Endothelial cell (in vitro differentiated cells): ENCODE measurements around the gene C1orf53. TPM values are rescaled to one million over a fixed set of nuclear protein-coding genes. Genes with fewer than 3 reads are reported as not detected.
"Not testable (repeated sequence)": the region's sequence is repeated elsewhere in the genome, so short reads cannot be mapped to it uniquely, and the experiment has no call there.

Source experiments
- DNase-seq: peaks from one replicate; pipeline ENCODE4 v3.0.0; 2021; ENCODE audit warnings: low spot score
- H3K27ac Mint-ChIP-seq: one replicate; pipeline ENCODE4 v1.8.0; 2021; ENCODE audit warnings: mixed read lengths, inconsistent platforms; ENCODE audit not compliant: unreplicated experiment
- H3K27me3 Mint-ChIP-seq: one replicate; pipeline ENCODE4 v1.8.0; 2021; ENCODE audit warnings: mild to moderate bottlenecking, moderate library complexity, mixed read lengths, inconsistent platforms; ENCODE audit not compliant: unreplicated experiment
- H3K36me3 Mint-ChIP-seq: one replicate; pipeline ENCODE4 v1.8.0; 2021; ENCODE audit warnings: mild to moderate bottlenecking, low read depth, mixed read lengths, inconsistent platforms; ENCODE audit not compliant: unreplicated experiment
- H3K4me1 Mint-ChIP-seq: one replicate; pipeline ENCODE4 v1.8.0; 2021; ENCODE audit warnings: mild to moderate bottlenecking, mixed read lengths, inconsistent platforms; ENCODE audit not compliant: unreplicated experiment
- H3K4me3 Mint-ChIP-seq: one replicate; pipeline ENCODE4 v1.8.0; 2021; ENCODE audit warnings: mild to moderate bottlenecking, mixed read lengths, inconsistent platforms; ENCODE audit not compliant: unreplicated experiment
- H3K9me3 Mint-ChIP-seq: one replicate; pipeline ENCODE4 v1.8.0; 2021; ENCODE audit warnings: mixed read lengths, inconsistent platforms; ENCODE audit not compliant: unreplicated experiment
- total RNA-seq: library from RNA; stranded (reverse); fragmentation: NEBNext Ultra II Directional; extraction: Animal tissue kit (Norgen Biotek cat#: 25700); gene quantifications from one replicate; pipeline ENCODE4 v1.2.1, GENCODE V29; 2021; ENCODE audit not compliant: unreplicated experiment
- TF ChIP-seq, protein P1 (sequence below): fragments of 200-600 bp; sonication (generic); IDR thresholded peaks from one replicate; pipeline ENCODE4 v1.5.0; 2021; ENCODE audit warnings: antibody characterized with exemption; ENCODE audit not compliant: unreplicated experiment

The C1orf53 gene
- total RNA-seq, 1 donor from 2014 or later = 2.4 TPM

GRCh38 chr1:197862671-197863070 is 39.8 kb upstream of the C1orf53 start:
- H3K27me3 Mint-ChIP-seq = no peaks in the 10 kb centered on the region
- DNase-seq = no peak
- no peak overlapping the region for H3K27ac Mint-ChIP-seq
- peaks cover 12% of the 10 kb centered on the region for H3K4me1 Mint-ChIP-seq
- no peaks in the 10 kb centered on the region for H3K9me3 Mint-ChIP-seq
- TF ChIP-seq, protein P1, sequence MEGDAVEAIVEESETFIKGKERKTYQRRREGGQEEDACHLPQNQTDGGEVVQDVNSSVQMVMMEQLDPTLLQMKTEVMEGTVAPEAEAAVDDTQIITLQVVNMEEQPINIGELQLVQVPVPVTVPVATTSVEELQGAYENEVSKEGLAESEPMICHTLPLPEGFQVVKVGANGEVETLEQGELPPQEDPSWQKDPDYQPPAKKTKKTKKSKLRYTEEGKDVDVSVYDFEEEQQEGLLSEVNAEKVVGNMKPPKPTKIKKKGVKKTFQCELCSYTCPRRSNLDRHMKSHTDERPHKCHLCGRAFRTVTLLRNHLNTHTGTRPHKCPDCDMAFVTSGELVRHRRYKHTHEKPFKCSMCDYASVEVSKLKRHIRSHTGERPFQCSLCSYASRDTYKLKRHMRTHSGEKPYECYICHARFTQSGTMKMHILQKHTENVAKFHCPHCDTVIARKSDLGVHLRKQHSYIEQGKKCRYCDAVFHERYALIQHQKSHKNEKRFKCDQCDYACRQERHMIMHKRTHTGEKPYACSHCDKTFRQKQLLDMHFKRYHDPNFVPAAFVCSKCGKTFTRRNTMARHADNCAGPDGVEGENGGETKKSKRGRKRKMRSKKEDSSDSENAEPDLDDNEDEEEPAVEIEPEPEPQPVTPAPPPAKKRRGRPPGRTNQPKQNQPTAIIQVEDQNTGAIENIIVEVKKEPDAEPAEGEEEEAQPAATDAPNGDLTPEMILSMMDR = no peak
- no peaks in the 10 kb centered on the region for H3K36me3 Mint-ChIP-seq
- H3K4me3 Mint-ChIP-seq = no peak overlapping the region

DNA sequence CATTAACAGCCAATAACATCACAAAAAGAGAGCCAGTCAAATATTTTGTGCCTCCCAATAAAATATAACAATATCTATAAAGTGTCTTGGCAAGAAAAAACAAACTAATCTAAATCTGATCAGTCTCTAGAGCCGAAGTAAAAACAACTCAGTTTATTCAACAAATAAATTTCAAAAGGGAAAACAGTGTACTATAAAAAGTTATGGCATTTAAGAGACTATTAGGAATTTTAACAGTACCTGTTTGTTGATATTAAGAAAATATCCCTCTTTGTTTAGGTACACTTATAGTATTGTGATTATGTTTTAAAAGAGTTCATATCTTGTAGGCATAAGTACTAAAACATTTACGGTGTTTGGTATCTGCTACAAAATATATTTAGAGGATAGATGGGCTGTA is 36.6 kb upstream of the C1orf53 start:
- TF ChIP-seq, protein P1 = no peak
- Mint-ChIP-seq H3K36me3 (no peaks in the 10 kb centered on the region), H3K27ac (no peak overlapping the region), H3K27me3 (no peaks in the 10 kb centered on the region), H3K4me1 (peaks cover 15% of the 10 kb centered on the region), H3K4me3 (no peak overlapping the region), H3K9me3 (no peaks in the 10 kb centered on the region)
- no peak for DNase-seq

DNA sequence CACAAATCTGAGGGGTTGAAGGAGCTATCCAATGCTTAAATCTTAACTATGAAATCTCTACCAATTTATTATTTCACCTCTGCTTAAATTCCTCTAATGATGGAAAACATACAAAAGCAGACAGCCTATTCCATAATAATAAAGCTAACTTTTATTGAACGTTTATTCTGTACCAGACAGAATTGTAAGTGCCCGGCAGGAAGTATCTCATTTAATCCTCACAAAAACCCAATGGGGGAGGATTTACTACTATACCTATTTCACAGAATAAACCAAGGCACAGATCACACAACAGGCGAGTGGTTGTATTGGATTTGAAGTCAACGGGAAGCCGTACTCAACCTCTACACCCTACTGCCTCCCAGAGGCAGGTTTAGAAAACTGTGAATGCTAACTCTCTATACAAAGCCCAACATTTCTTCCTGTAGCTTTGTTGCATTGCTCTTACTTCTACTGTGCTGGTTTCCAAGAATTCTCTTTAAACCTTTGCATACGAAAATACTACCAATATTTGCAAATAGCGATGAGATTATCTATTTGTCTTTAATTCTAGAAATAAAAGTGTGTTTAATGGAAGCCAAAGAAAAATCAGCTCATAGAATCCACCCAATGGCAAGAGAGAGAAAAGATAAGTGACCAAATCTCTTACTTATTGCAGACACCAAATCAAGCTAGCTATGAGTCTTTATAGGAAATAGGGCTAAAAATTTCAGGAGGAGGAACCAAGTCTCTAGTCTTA is 33.5 kb upstream of the C1orf53 start:
- H3K4me1 Mint-ChIP-seq = peaks cover 9% of the 10 kb centered on the region
- H3K4me3 Mint-ChIP-seq = no peak overlapping the region
- TF ChIP-seq, protein P1 = no peak
- no peaks in the 10 kb centered on the region for H3K36me3 Mint-ChIP-seq
- no peaks in the 10 kb centered on the region for H3K27me3 Mint-ChIP-seq
- peak; percentile 29 for DNase-seq
- no peak overlapping the region for H3K27ac Mint-ChIP-seq
- no peaks in the 10 kb centered on the region for H3K9me3 Mint-ChIP-seq

DNA sequence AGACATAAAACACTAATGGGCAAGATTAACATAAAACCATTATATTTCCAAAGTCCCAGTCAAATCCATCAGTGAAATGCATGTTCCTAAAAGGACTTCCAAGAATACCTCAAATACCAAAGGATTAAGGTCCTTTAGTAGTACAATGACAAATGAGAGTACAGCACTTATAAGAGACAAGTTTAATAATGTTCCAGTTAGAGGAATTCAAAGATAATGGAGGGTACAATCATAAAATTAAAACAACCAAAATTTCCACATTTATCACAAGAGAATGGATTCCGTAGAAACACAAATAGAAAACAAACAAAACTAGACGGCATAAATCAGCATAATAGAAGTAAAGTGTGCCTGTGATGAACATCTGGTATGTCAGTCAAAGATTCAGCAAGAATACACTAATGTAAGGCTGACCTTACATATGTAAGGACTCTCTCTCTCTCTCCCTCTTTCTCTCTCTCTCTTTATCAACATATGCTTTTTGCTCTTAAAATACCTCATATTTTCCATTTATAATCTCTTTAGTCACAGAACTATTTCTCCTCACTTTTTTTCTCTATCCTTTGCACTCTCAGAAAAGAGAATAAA is 32.8 kb upstream of the C1orf53 start:
- DNase-seq = no peak
- no peak overlapping the region for H3K27ac Mint-ChIP-seq
- no peaks in the 10 kb centered on the region for H3K9me3 Mint-ChIP-seq
- no peak overlapping the region for H3K4me3 Mint-ChIP-seq
- H3K4me1 Mint-ChIP-seq = peaks cover 9% of the 10 kb centered on the region
- TF ChIP-seq, protein P1 = no peak
- no peaks in the 10 kb centered on the region for H3K36me3 Mint-ChIP-seq
- H3K27me3 Mint-ChIP-seq = no peaks in the 10 kb centered on the region

GRCh38 chr1:197876894-197877293 is 25.5 kb upstream of the C1orf53 start:
- TF ChIP-seq, protein P1 = no peak
- no peak for DNase-seq
- H3K4me3 Mint-ChIP-seq = no peak overlapping the region
- H3K4me1 Mint-ChIP-seq = no peaks in the 10 kb centered on the region
- no peaks in the 10 kb centered on the region for H3K9me3 Mint-ChIP-seq
- no peak overlapping the region for H3K27ac Mint-ChIP-seq
- no peaks in the 10 kb centered on the region for H3K27me3 Mint-ChIP-seq
- no peaks in the 10 kb centered on the region for H3K36me3 Mint-ChIP-seq

DNA sequence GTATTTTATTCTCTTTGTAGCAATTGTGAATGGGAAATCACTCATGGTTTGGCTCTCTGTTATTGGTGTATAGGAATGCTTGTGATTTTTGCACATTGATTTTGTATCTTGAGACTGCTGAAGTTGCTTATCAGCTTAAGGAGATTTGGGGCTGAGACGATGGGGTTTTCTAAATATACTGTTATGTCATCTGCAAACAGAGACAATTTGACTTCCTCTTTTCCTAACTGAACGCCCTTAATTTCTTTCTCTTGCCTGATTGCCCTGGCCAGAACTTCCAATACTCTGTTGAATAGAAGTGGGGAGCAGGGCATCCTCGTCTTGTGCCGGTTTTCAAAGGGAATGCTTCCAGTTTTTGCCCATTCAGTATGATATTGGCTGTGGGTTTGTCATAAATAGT is 22.0 kb upstream of the C1orf53 start:
- H3K27ac Mint-ChIP-seq, H3K9me3 Mint-ChIP-seq, H3K36me3 Mint-ChIP-seq, H3K4me1 Mint-ChIP-seq, H3K27me3 Mint-ChIP-seq, H3K4me3 Mint-ChIP-seq, DNase-seq: not testable (repeated sequence)

DNA sequence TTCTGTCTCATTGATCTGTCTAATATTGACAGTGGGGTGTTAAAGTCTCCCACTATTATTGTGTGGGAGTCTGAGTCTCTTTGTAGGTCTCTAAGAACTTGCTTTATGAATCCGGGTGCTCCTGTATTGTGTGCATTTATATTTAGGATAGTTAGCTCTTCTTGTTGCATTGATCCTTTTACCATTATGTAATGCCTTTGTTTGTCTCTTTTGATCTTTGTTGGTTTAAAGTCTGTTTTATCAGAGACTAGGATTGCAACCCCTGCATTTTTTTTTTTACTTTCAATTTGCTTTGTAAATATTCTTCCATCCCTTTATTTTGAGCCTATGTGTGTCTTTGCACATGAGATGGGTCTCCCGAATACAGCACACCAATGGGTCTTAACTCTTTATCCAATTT is 20.2 kb upstream of the C1orf53 start:
- not testable (repeated sequence) for H3K27ac Mint-ChIP-seq, H3K36me3 Mint-ChIP-seq, H3K4me3 Mint-ChIP-seq, H3K27me3 Mint-ChIP-seq, H3K4me1 Mint-ChIP-seq, H3K9me3 Mint-ChIP-seq, DNase-seq
